Parathyroid adenoma (tissue), 2 donors: ENCODE data around the gene MTMR6.

Experiments
- H2AFZ ChIP-seq: fragments of 300-600 bp; sonication (generic); one replicate; pipeline ENCODE4 v1.7.0; 2017; ENCODE audit warnings: antibody characterized with exemption, mild to moderate bottlenecking
- H3K27ac ChIP-seq: fragments of 300-600 bp; sonication (generic); one replicate; pipeline ENCODE4 v1.7.0; 2017
- H3K27me3 ChIP-seq: fragments of 300-600 bp; sonication (generic); one replicate; pipeline ENCODE4 v1.7.0; 2017; ENCODE audit warnings: low read length; ENCODE audit not compliant: control insufficient read depth, insufficient read depth
- H3K36me3 ChIP-seq: fragments of 300-600 bp; sonication (generic); one replicate; pipeline ENCODE4 v1.7.0; 2017; ENCODE audit warnings: low read length; ENCODE audit not compliant: control insufficient read depth, insufficient read depth
- H3K4me1 ChIP-seq: fragments of 300-600 bp; sonication (generic); one replicate; pipeline ENCODE4 v1.7.0; 2017; ENCODE audit warnings: control low read depth
- H3K4me2 ChIP-seq: fragments of 300-600 bp; sonication (generic); one replicate; pipeline ENCODE4 v1.7.0; 2017; ENCODE audit warnings: low read length
- H3K4me3 ChIP-seq: fragments of 300-600 bp; sonication (generic); one replicate; pipeline ENCODE4 v1.7.0; 2017; ENCODE audit warnings: low read depth, low read length
- H3K79me2 ChIP-seq: fragments of 300-600 bp; sonication (generic); one replicate; pipeline ENCODE4 v1.7.0; 2017; ENCODE audit warnings: control low read depth
- H3K9ac ChIP-seq: fragments of 300-600 bp; sonication (generic); one replicate; pipeline ENCODE4 v1.7.0; 2017; ENCODE audit warnings: mild to moderate bottlenecking
- H3K9me3 ChIP-seq: fragments of 300-600 bp; sonication (generic); one replicate; pipeline ENCODE4 v1.7.0; 2017; ENCODE audit warnings: low read length; ENCODE audit not compliant: control insufficient read depth
- CTCF ChIP-seq: fragments of 300-600 bp; sonication (generic); IDR thresholded peaks from one replicate; pipeline ENCODE4 v1.7.0; 2017; ENCODE audit warnings: antibody characterized with exemption, mild to moderate bottlenecking
- donor health status: primary hyperparathyroidism.

The MTMR6 gene

GRCh38 chr13:25200783-25201182 lies 86.5 kb downstream of the MTMR6 start:
- H3K79me2 ChIP-seq, result no peaks in the 10 kb centered on the region
- no peaks in the 10 kb centered on the region for H3K36me3 ChIP-seq
- H2AFZ ChIP-seq, result no peak overlapping the region
- no peaks in the 10 kb centered on the region for H3K4me1 ChIP-seq
- no peaks in the 10 kb centered on the region for H3K9me3 ChIP-seq
- no peaks in the 10 kb centered on the region for H3K27me3 ChIP-seq
- no peak overlapping the region for H3K4me3 ChIP-seq
- H3K4me2 ChIP-seq, result no peak overlapping the region
- H3K9ac ChIP-seq, result no peak overlapping the region
- H3K27ac ChIP-seq, result no peak overlapping the region
- no peak for TF ChIP-seq CTCF

- no peak overlapping the region for H3K9ac ChIP-seq
- H2AFZ ChIP-seq, result no peak overlapping the region
- no peaks in the 10 kb centered on the region for H3K27me3 ChIP-seq
- H3K36me3 ChIP-seq, result no peaks in the 10 kb centered on the region
- no peak overlapping the region for H3K27ac ChIP-seq
- no peak overlapping the region for H3K4me3 ChIP-seq
- TF ChIP-seq CTCF, result no peak
- H3K79me2 ChIP-seq, result no peaks in the 10 kb centered on the region
- H3K4me2 ChIP-seq, result no peak overlapping the region
- H3K4me1 ChIP-seq, result no peaks in the 10 kb centered on the region
- no peaks in the 10 kb centered on the region for H3K9me3 ChIP-seq
These were observed 88.6 kb downstream of the MTMR6 start for GRCh38 chr13:25198647-25199046.

GRCh38 chr13:25196971-25197370 lies 90.3 kb downstream of the MTMR6 start:
- H3K36me3 ChIP-seq, result no peaks in the 10 kb centered on the region
- no peaks in the 10 kb centered on the region for H3K79me2 ChIP-seq
- H3K27ac ChIP-seq, result no peak overlapping the region
- H3K9ac ChIP-seq, result no peak overlapping the region
- H3K9me3 ChIP-seq, result no peaks in the 10 kb centered on the region
- no peaks in the 10 kb centered on the region for H3K27me3 ChIP-seq
- no peak overlapping the region for H3K4me3 ChIP-seq
- H3K4me2 ChIP-seq, result no peak overlapping the region
- TF ChIP-seq CTCF, result no peak
- H3K4me1 ChIP-seq, result no peaks in the 10 kb centered on the region
- H2AFZ ChIP-seq, result no peak overlapping the region
